BE2C (cell line): ENCODE data around the gene USP46.

ENCODE experiments used
- DNase-seq: peaks from one replicate; pipeline ENCODE4 v3.0.0-alpha.2; 2020
- H3K27me3 ChIP-seq: fragments of 250-450 bp; sonication (Bioruptor Pico); 2 replicates; pipeline ENCODE4 v1.5.1; 2020; ENCODE audit warnings: mild to moderate bottlenecking
- H3K36me3 ChIP-seq: fragments of 250-450 bp; sonication (Bioruptor Pico); 2 replicates; pipeline ENCODE4 v1.5.1; 2020; ENCODE audit warnings: mild to moderate bottlenecking
- H3K4me1 ChIP-seq: fragments of 250-450 bp; sonication (Bioruptor Pico); 2 replicates; pipeline ENCODE4 v1.5.1; 2020
- H3K4me3 ChIP-seq: 2 replicates; pipeline ENCODE4 v1.5.1; 2011; ENCODE audit warnings: low read depth, low read length
- H3K9me3 ChIP-seq: fragments of 250-450 bp; sonication (Bioruptor Pico); 2 replicates; pipeline ENCODE4 v1.5.1; 2020
- CTCF ChIP-seq: IDR thresholded peaks from 2 replicates; pipeline ENCODE4 v1.5.1; 2012; ENCODE audit warnings: mild to moderate bottlenecking, low read depth, low read length

Gene USP46

GRCh38 chr4:52651996-52652672, 7.0 kb downstream of the USP46 start:
- Histone ChIP-seq H3K27me3 (no peaks in the 10 kb centered on the region), H3K4me3 (no peak overlapping the region), H3K9me3 (no peaks in the 10 kb centered on the region), H3K4me1 (no peaks in the 10 kb centered on the region; the same call in 1 of the 2 replicates), H3K36me3 (no peaks in the 10 kb centered on the region)
- no peak for DNase-seq
- TF ChIP-seq CTCF = no peak

- Histone ChIP-seq H3K9me3 (no peaks in the 10 kb centered on the region), H3K36me3 (no peaks in the 10 kb centered on the region), H3K27me3 (no peaks in the 10 kb centered on the region), H3K4me3 (no peak overlapping the region), H3K4me1 (no peaks in the 10 kb centered on the region)
- no peak for DNase-seq
- TF ChIP-seq CTCF = no peak
Observed at GRCh38 chr4:52648836-52649235, 10.3 kb downstream of the USP46 start.

GRCh38 chr4:52646741-52647140, 12.4 kb downstream of the USP46 start:
- Histone ChIP-seq H3K27me3 (no peaks in the 10 kb centered on the region), H3K4me3 (no peak overlapping the region), H3K9me3 (no peaks in the 10 kb centered on the region), H3K4me1 (no peaks in the 10 kb centered on the region), H3K36me3 (no peaks in the 10 kb centered on the region)
- DNase-seq = no peak
- no peak for TF ChIP-seq CTCF

GRCh38 chr4:52646096-52646495, 13.0 kb downstream of the USP46 start:
- Histone ChIP-seq H3K9me3 (no peaks in the 10 kb centered on the region), H3K4me1 (no peaks in the 10 kb centered on the region), H3K4me3 (no peak overlapping the region), H3K36me3 (no peaks in the 10 kb centered on the region), H3K27me3 (no peaks in the 10 kb centered on the region)
- no peak for DNase-seq
- TF ChIP-seq CTCF = no peak

- Histone ChIP-seq H3K9me3 (no peaks in the 10 kb centered on the region), H3K4me1 (no peaks in the 10 kb centered on the region), H3K36me3 (no peaks in the 10 kb centered on the region), H3K27me3 (no peaks in the 10 kb centered on the region), H3K4me3 (no peak overlapping the region)
- no peak for DNase-seq
- no peak for TF ChIP-seq CTCF
Observed at GRCh38 chr4:52645300-52645699, 13.8 kb downstream of the USP46 start.

- Histone ChIP-seq H3K36me3 (no peaks in the 10 kb centered on the region), H3K4me3 (no peak overlapping the region), H3K4me1 (no peaks in the 10 kb centered on the region), H3K27me3 (no peaks in the 10 kb centered on the region), H3K9me3 (no peaks in the 10 kb centered on the region)
- DNase-seq = peak; percentile 25
- no peak for TF ChIP-seq CTCF
Observed at GRCh38 chr4:52643785-52644244, 15.3 kb downstream of the USP46 start.
